GM23338 (cell line): ENCODE measurements around the gene BMPR1B. TPM values are rescaled to one million over a fixed set of nuclear protein-coding genes. Genes with fewer than 3 reads are reported as not detected.

Source experiments
- ATAC-seq: fragments of 200-7000 bp; cut with Tn5 transposase; 3 replicates; pipeline ENCODE4 v1.9.1; 2020
- DNase-seq: peaks from one replicate; pipeline ENCODE4 v3.0.0-alpha.2; 2015; ENCODE audit warnings: low spot score
- H2AFZ ChIP-seq: fragments of 200-600 bp; sonication (generic); 2 replicates; pipeline ENCODE4 v1.8.0; 2016; ENCODE audit warnings: antibody characterized with exemption, mild to moderate bottlenecking, moderate library complexity
- H3F3A ChIP-seq: fragments of 200-600 bp; sonication (generic); replicated peaks from 2 replicates; pipeline ENCODE4 v1.8.0; 2017; ENCODE audit warnings: antibody characterized with exemption, mixed run types, low read depth
- H3K27ac ChIP-seq: fragments of 200-600 bp; sonication (generic); 2 replicates; pipeline ENCODE4 v1.6.1; 2016; ENCODE audit warnings: low read depth
- H3K27me3 ChIP-seq: fragments of 200-600 bp; sonication (generic); 2 replicates; pipeline ENCODE4 v1.8.0; 2016; ENCODE audit warnings: mild to moderate bottlenecking, mixed run types, moderate library complexity; ENCODE audit not compliant: insufficient read depth
- H3K36me3 ChIP-seq: fragments of 200-600 bp; sonication (generic); 2 replicates; pipeline ENCODE4 v1.8.0; 2016; ENCODE audit warnings: mild to moderate bottlenecking; ENCODE audit not compliant: insufficient read depth
- H3K4me1 ChIP-seq: fragments of 200-600 bp; sonication (generic); 2 replicates; pipeline ENCODE4 v1.8.0; 2016; ENCODE audit warnings: mild to moderate bottlenecking, moderate library complexity; ENCODE audit not compliant: insufficient read depth
- H3K4me2 ChIP-seq: fragments of 200-600 bp; sonication (generic); 2 replicates; pipeline ENCODE4 v1.7.1; 2017; ENCODE audit warnings: mixed run types
- H3K4me3 ChIP-seq: fragments of 200-600 bp; sonication (generic); 2 replicates; pipeline ENCODE4 v1.6.1; 2016; ENCODE audit warnings: mixed run types
- H3K79me2 ChIP-seq: fragments of 200-600 bp; sonication (generic); replicated peaks from 2 replicates; pipeline ENCODE4 v1.8.0; 2017; ENCODE audit warnings: mild to moderate bottlenecking; ENCODE audit not compliant: insufficient read depth
- H3K9me2 ChIP-seq: fragments of 200-600 bp; sonication (generic); 2 replicates; pipeline ENCODE4 v1.8.0; 2017; ENCODE audit not compliant: insufficient read depth
- H4K20me1 ChIP-seq: fragments of 200-600 bp; sonication (generic); replicated peaks from 2 replicates; pipeline ENCODE4 v1.8.0; 2017; ENCODE audit warnings: mild to moderate bottlenecking; ENCODE audit not compliant: insufficient read depth
- H3K27ac Mint-ChIP-seq: 2 replicates; pipeline ENCODE4 v1.8.0; 2020; ENCODE audit warnings: inconsistent platforms, mild to moderate bottlenecking, moderate library complexity, mixed read lengths
- H3K27me3 Mint-ChIP-seq: 3 replicates; pipeline ENCODE4 v1.8.0; 2022; ENCODE audit warnings: low read depth, mild to moderate bottlenecking, moderate library complexity, mixed read lengths, inconsistent platforms; ENCODE audit not compliant: insufficient read depth, poor library complexity
- H3K36me3 Mint-ChIP-seq: 3 replicates; pipeline ENCODE4 v1.8.0; 2021; ENCODE audit warnings: low read depth, mild to moderate bottlenecking, inconsistent platforms, moderate library complexity, mixed read lengths
- H3K4me1 Mint-ChIP-seq: 3 replicates; pipeline ENCODE4 v1.8.0; 2020; ENCODE audit warnings: mild to moderate bottlenecking, inconsistent platforms, mixed read lengths
- H3K4me3 Mint-ChIP-seq: 3 replicates; pipeline ENCODE4 v1.8.0; 2021; ENCODE audit warnings: moderate library complexity, mild to moderate bottlenecking, inconsistent platforms, mixed read lengths
- H3K9me3 Mint-ChIP-seq: 3 replicates; pipeline ENCODE4 v1.8.0; 2020; ENCODE audit warnings: moderate library complexity, mild to moderate bottlenecking, inconsistent platforms, mixed read lengths
- CREB1 ChIP-seq: fragments of 250-450 bp; sonication (Bioruptor Pico); IDR thresholded peaks from 2 replicates; pipeline ENCODE4 v1.5.0; 2020; ENCODE audit warnings: low read depth, mild to moderate bottlenecking, moderate library complexity
- CTCF ChIP-seq, 2 experiments: fragments of 200-600 bp in 1 of 2; sonication (generic) in 1 of 2; conservative IDR thresholded peaks; 2 replicates each; pipeline versions ENCODE4 v1.5.1 to v1.6.1; 2016 to 2017; ENCODE audit warnings: antibody characterized with exemption in 2 of 2, low read depth in 2 of 2, mild to moderate bottlenecking in 2 of 2, moderate library complexity in 1 of 2
- ETS1 ChIP-seq: IDR thresholded peaks from 2 replicates; pipeline ENCODE4 v1.6.1; 2016; ENCODE audit warnings: antibody characterized with exemption
- EZH2 ChIP-seq: fragments of 200-600 bp; sonication (generic); IDR thresholded peaks from one replicate; pipeline ENCODE4 v1.8.0; 2017; ENCODE audit warnings: antibody characterized with exemption, mild to moderate bottlenecking, low read depth; ENCODE audit not compliant: unreplicated experiment
- EZH2phosphoT487 ChIP-seq: fragments of 200-600 bp; sonication (generic); IDR thresholded peaks from one replicate; pipeline ENCODE4 v1.8.1; 2018; ENCODE audit warnings: antibody characterized with exemption; ENCODE audit not compliant: unreplicated experiment
- JUNB ChIP-seq: IDR thresholded peaks from one replicate; pipeline ENCODE4 v1.6.1; 2016; ENCODE audit warnings: antibody characterized with exemption; ENCODE audit not compliant: unreplicated experiment
- NANOG ChIP-seq: IDR thresholded peaks from 2 replicates; pipeline ENCODE4 v1.6.1; 2016; ENCODE audit warnings: antibody characterized with exemption, borderline replicate concordance
- POLR2AphosphoS5 ChIP-seq: IDR thresholded peaks from 2 replicates; pipeline ENCODE4 v1.6.1; 2016; ENCODE audit warnings: antibody characterized with exemption, low read depth
- REST ChIP-seq: IDR thresholded peaks from one replicate; pipeline ENCODE4 v1.6.1; 2018; ENCODE audit warnings: antibody characterized with exemption; ENCODE audit not compliant: unreplicated experiment
- STAT1 ChIP-seq: IDR thresholded peaks from one replicate; pipeline ENCODE4 v1.6.1; 2016; ENCODE audit warnings: antibody characterized with exemption; ENCODE audit not compliant: unreplicated experiment
- ZNF114 ChIP-seq: fragments of 250-450 bp; sonication (Bioruptor Pico); IDR thresholded peaks from 2 replicates; pipeline ENCODE4 v1.5.0; 2020; ENCODE audit warnings: mild to moderate bottlenecking, moderate library complexity
- ZNF331 ChIP-seq: fragments of 250-450 bp; sonication (Bioruptor Pico); IDR thresholded peaks from 2 replicates; pipeline ENCODE4 v1.5.0; 2020; ENCODE audit warnings: low read depth, mild to moderate bottlenecking, moderate library complexity
- ZNF462 ChIP-seq: fragments of 250-450 bp; sonication (Bioruptor Pico); IDR thresholded peaks from 2 replicates; pipeline ENCODE4 v1.5.0; 2020; ENCODE audit warnings: mild to moderate bottlenecking, moderate library complexity
- polyA plus RNA-seq: library from polyadenylated mRNA; unstranded; fragments of >200 nt; fragmentation: Nextera tagmentation; extraction: Ambion mirVana; gene quantifications from 2 replicates; pipeline ENCODE4 v1.2.1, GENCODE V29; 2016
- total RNA-seq: library from RNA; depleted of rRNA; stranded (reverse); fragments of >200 nt; shearing (Covaris generic); gene quantifications from 2 replicates; pipeline ENCODE4 v1.2.3, GENCODE V29; 2014

Gene BMPR1B
- total and polyA plus RNA-seq, 2 experiments from 2014 or later, result 0.48 to 1.0 TPM

- TF ChIP-seq EZH2phosphoT487, result no peak
- no peak for TF ChIP-seq ZNF331
- TF ChIP-seq CREB1 (CRISPR knock-in tag), result no peak
- no peak for TF ChIP-seq STAT1
- no peak for TF ChIP-seq JUNB
- TF ChIP-seq EZH2, result no peak
- no peak for TF ChIP-seq POLR2AphosphoS5
- no peak for TF ChIP-seq CTCF (conservative IDR thresholded peaks at IDR 0.05; ENCODE audit: low read depth in 2 of 2)
- no peak for TF ChIP-seq ETS1
- TF ChIP-seq NANOG, result no peak
- TF ChIP-seq ZNF114 (CRISPR knock-in tag), result no peak
- TF ChIP-seq REST, result no peak
- no peak for TF ChIP-seq ZNF462
- Histone ChIP-seq H4K20me1 (no peaks in the 10 kb centered on the region), H3K9me2 (no peaks in the 10 kb centered on the region), H3K4me3 (no peak overlapping the region), H3K27me3 (peaks cover 26% of the 10 kb centered on the region), H3K36me3 (no peaks in the 10 kb centered on the region), H3K27ac (no peak overlapping the region), H3K4me2 (no peak overlapping the region), H3K79me2 (no peaks in the 10 kb centered on the region), H3K4me1 (peaks cover 5% of the 10 kb centered on the region; the same call in 1 of the 2 replicates), H3F3A (peaks cover 4% of the 10 kb centered on the region; the same call in 1 of the 2 replicates), H2AFZ (no peak overlapping the region)
- H3K4me3 Mint-ChIP-seq, result no peak overlapping the region
- no peaks in the 10 kb centered on the region for H3K9me3 Mint-ChIP-seq
- no peaks in the 10 kb centered on the region for H3K36me3 Mint-ChIP-seq
- H3K4me1 Mint-ChIP-seq, result peaks cover 9% of the 10 kb centered on the region; the same call in 2 of the 3 replicates
- H3K27me3 Mint-ChIP-seq, result peaks cover 22% of the 10 kb centered on the region
- no peak overlapping the region for H3K27ac Mint-ChIP-seq
- no peak for ATAC-seq
- DNase-seq, result no peak
Measured at GRCh38 chr4:94763500-94763899, 5.7 kb downstream of the BMPR1B start.
